Measurements from ENCODE around the gene ZNF180.
A peak's percentile ranks its signal among the peaks of the same experiment; 100 is the strongest.

Gene ZNF180

GRCh38 chr19:44451687-44452086 is 48.6 kb downstream of the ZNF180 start:
- Mint-ChIP-seq H3K27ac (no peak overlapping the region), H3K27me3 (ENCODE audit: low read depth) (no peaks in the 10 kb centered on the region), H3K4me3 (no peak overlapping the region), H3K4me1 (peaks cover 5% of the 10 kb centered on the region), H3K9me3 (peaks cover 73% of the 10 kb centered on the region), H3K36me3 (ENCODE audit: low read depth) (peaks cover 24% of the 10 kb centered on the region)
- no peak for TF ChIP-seq CTCF (IDR thresholded peaks at IDR 0.05; ENCODE audit: unreplicated experiment in 3 of 3)

GRCh38 chr19:44447916-44448674 is 52.2 kb downstream of the ZNF180 start, which contains the start of gene ZNF229:
Gene ZNF229, minus strand, starts transcription at chr19:44448472. Its CDS starts 5,625 bp downstream, at chr19:44442847.
- no peak for TF ChIP-seq CTCF (IDR thresholded peaks at IDR 0.05; ENCODE audit: unreplicated experiment in 3 of 3)
- peak within 1 kb of the TSS; percentile 50 to 77 (median 64) for H3K27ac Mint-ChIP-seq
- peaks cover 74% of the 10 kb centered on the region for H3K9me3 Mint-ChIP-seq
- H3K4me1 Mint-ChIP-seq: peaks cover 5% of the 10 kb centered on the region
- H3K36me3 Mint-ChIP-seq (ENCODE audit: low read depth): peaks cover 50% of the 10 kb centered on the region
- H3K27me3 Mint-ChIP-seq (ENCODE audit: low read depth): no peaks in the 10 kb centered on the region
- peak within 1 kb of the TSS; percentile 93 to 98 (median 97) for H3K4me3 Mint-ChIP-seq

GRCh38 chr19:44438441-44438840 is 61.9 kb downstream of the ZNF180 start:
- Mint-ChIP-seq H3K27ac (no peak overlapping the region), H3K27me3 (ENCODE audit: low read depth) (no peaks in the 10 kb centered on the region), H3K9me3 (peaks cover 57% of the 10 kb centered on the region), H3K36me3 (ENCODE audit: low read depth) (peaks cover 88% of the 10 kb centered on the region), H3K4me3 (no peak overlapping the region), H3K4me1 (no peaks in the 10 kb centered on the region)
- no peak for TF ChIP-seq CTCF (IDR thresholded peaks at IDR 0.05; ENCODE audit: unreplicated experiment in 3 of 3)

GRCh38 chr19:44435441-44435840 is 64.9 kb downstream of the ZNF180 start:
- Mint-ChIP-seq H3K4me3 (no peak overlapping the region), H3K27me3 (ENCODE audit: low read depth) (no peaks in the 10 kb centered on the region), H3K36me3 (ENCODE audit: low read depth) (peaks cover 91% of the 10 kb centered on the region), H3K27ac (no peak overlapping the region), H3K9me3 (peaks cover 66% of the 10 kb centered on the region), H3K4me1 (no peaks in the 10 kb centered on the region)
- TF ChIP-seq CTCF (IDR thresholded peaks at IDR 0.05; ENCODE audit: unreplicated experiment in 3 of 3): no peak

GRCh38 chr19:44430956-44431355 is 69.4 kb downstream of the ZNF180 start:
- Mint-ChIP-seq H3K9me3 (peaks cover 86% of the 10 kb centered on the region), H3K4me1 (no peaks in the 10 kb centered on the region), H3K27ac (no peak overlapping the region), H3K4me3 (no peak overlapping the region), H3K36me3 (ENCODE audit: low read depth) (peaks cover 93% of the 10 kb centered on the region), H3K27me3 (ENCODE audit: low read depth) (no peaks in the 10 kb centered on the region)
- no peak for TF ChIP-seq CTCF (IDR thresholded peaks at IDR 0.05; ENCODE audit: unreplicated experiment in 3 of 3)
